Right ventricle myocardium superior (tissue), 1 donor: ENCODE measurements around the gene SOAT2. TPM values are rescaled to one million over a fixed set of nuclear protein-coding genes. Genes with fewer than 3 reads are reported as not detected.

Experiments used
- ATAC-seq: fragments of 200-7000 bp; cut with Tn5 transposase; one replicate; pipeline ENCODE4 v1.9.1; 2020; ENCODE audit warnings: mild to moderate bottlenecking; ENCODE audit not compliant: poor library complexity
- DNase-seq: peaks from one replicate; pipeline ENCODE4 v3.0.0-alpha.2; 2020
- intact Hi-C: fragments of 100-400 bp; cut with DNase I; formaldehyde crosslinking; loops from one replicate; pipeline ENCODE4 v1.11.2; 2022
- total RNA-seq: library from RNA; stranded (reverse); fragmentation: NEBNext Ultra II Directional; extraction: Animal tissue kit (Norgen Biotek cat#: 25700); gene quantifications from one replicate; pipeline ENCODE4 v1.2.1, GENCODE V29; 2021
- donor health status: DM: no; HTN: yes; CAD: no; lungs with severe emphysema.

Gene SOAT2
- total RNA-seq, 1 donor from 2014 or later, result not detected

DNA sequence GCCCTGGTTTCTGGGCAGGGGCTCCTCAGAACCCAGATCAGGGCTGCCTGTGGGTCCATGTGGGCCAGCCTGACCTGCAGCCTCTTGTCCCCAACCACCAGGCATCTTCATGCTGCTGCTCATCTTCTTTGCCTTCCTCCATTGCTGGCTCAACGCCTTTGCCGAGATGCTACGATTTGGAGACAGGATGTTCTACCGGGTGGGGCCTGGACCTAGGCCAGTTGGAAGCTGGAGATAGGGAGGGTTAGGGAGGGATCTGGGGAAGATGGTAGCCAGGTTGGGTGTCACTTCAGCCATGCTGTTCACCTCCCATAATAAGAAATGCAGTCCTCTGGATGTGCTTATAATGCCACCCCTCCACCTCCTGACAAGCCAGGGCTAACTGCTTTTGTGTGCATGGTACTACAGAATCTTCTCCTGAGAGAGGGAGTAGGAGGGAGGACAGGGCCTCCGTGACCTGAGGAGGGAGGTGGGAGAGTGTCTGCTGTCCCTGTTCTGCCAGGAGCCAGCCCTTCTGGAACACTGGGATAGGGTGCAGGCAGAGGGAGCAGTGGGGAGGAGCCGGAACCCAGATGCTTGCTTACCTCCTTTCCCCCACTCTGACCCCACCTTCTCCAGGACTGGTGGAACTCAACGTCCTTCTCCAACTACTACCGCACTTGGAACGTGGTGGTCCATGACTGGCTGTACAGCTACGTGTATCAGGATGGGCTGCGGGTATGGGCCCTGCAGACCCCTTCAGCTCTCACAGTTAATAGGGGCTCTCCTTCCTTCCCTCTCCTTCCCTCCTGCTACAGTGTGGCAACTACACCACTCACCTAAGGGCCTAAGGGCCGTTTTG, 17.6 kb downstream of the SOAT2 start:
- no peak for ATAC-seq
- intact Hi-C loops, result no loop called here
- no peak for DNase-seq

DNA sequence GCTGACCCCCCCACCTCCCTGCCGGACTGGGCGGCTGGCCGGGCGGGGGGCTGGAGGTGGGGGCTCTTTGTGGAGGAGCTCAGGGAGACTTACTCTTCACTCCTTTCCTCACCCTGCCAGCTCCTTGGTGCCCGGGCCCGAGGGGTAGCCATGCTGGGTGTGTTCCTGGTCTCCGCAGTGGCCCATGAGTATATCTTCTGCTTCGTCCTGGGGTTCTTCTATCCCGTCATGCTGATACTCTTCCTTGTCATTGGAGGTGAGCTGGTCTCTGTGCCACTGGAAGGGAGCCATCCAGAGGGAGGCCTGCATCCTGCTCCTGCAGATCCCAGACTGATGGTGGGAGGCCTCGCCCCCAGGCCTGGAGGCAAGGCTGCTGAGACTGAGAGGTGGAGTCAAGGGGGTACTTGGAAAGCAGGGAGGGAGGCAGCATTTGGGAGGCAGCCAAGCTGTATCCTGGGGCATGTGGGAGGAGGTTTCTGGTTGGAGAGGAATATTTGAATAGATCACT, 19.7 kb downstream of the SOAT2 start:
- intact Hi-C loops, result no loop called here
- ATAC-seq (no peak), DNase-seq (no peak)

DNA sequence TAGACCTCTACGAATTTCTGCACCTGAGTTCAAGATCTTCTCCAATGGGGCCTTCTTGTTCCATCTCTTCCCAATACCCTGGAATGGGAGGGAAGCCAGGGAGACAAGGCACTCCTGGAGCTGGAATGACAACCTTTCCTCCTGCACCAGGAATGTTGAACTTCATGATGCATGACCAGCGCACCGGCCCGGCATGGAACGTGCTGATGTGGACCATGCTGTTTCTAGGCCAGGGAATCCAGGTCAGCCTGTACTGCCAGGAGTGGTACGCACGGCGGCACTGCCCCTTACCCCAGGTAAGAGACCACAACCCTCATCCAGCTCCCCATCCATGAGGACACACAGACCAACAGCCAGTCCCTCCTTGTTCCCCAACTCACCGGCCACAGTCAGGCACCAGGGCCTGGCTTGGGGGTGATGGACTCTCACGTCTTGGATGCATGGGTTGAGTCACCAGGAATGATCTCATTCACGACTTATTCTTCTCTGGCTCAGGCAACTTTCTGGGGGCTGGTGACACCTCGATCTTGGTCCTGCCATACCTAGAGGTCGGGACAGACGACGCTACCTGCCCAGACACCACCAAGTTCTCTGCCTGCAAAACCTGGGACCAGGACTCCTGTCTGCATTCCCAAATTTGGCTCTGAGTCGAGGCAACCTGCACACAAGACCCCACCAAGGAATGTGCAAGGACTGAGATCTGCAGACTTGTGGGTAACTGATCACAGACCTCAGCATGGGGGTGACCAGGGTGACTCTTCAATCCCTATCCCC, 20.5 kb downstream of the SOAT2 start:
- DNase-seq (no peak), ATAC-seq (no peak)
- intact Hi-C loops, result no loop called here

DNA sequence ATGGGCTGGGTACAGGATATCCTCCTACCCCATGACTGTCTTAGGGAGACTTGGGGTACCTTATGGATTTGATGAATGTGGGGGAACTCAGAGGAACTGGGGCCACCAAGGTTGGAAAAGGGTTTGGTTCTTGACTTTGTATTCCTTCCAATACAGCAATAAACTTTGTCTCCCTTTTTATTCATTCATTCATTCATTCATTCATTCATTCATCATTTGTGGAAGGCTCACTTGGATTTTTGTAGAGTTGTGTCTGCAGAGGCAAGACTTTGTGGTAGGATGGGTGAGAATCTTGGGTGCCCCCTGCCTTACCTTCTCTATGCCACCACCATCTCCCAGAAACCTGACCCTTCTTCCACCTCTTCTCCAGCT, 21.1 kb downstream of the SOAT2 start:
- ATAC-seq (no peak), DNase-seq (no peak)
- intact Hi-C loops, result no loop called here

DNA sequence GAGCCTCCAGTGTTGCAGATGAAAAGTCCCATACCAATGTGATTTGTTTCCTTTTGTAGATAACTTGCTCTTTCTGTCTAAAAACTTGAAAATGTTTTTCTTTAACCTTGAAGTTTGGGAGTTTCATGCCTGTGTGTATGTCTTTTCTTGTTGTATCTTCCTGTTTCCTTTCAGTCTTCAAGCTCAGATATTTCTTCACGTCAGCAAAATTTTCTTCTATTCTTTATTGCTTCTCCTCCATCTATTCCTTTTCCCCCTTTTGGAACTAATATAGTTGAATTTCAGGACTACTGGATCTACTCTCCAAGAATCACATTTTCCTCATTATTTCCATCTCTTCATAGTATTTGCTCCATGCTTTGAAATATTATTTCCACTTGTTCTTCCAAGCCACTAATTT, 23.9 kb downstream of the SOAT2 start:
- DNase-seq (no peak), ATAC-seq (no peak)
- intact Hi-C loops, result no loop called here

DNA sequence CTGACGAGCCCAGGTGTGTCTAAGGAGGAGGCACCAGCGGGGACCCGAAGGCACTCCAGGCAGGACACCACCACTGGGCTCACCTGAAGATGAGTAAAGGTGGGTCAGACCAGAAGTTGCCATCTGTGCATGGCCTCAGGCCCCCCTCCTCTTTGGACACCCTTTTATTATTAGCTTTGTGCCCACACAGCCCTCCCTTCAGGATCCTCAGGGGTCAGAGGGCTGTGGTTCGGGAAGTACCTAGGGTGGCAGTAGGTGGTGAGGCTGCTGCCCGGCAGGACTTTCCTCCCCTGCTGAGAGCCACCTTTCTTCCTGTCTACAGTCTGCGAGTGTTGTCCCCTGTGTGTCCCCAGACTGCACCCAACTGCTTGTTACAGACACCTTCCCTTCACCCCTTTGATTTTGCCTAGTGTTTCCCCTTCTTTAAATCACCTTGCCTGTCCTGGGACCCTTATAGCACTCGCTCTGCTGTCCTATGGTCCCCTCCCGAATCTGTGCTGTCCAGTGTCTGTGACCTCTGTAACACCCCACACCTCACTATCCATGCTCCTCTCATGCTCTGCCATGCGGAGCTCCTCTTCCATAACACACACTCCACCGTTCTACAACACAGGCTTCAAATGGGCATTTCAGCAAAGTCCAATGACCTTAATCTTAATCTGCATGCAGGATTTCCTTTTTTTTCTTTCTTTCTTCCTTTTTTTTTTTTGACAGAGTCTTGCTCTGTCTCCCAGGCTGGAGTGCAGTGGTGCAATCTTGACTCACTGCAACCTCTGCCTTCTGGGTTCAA, 25.7 kb downstream of the SOAT2 start:
- intact Hi-C loops, result no loop called here
- ATAC-seq, result no peak

DNA sequence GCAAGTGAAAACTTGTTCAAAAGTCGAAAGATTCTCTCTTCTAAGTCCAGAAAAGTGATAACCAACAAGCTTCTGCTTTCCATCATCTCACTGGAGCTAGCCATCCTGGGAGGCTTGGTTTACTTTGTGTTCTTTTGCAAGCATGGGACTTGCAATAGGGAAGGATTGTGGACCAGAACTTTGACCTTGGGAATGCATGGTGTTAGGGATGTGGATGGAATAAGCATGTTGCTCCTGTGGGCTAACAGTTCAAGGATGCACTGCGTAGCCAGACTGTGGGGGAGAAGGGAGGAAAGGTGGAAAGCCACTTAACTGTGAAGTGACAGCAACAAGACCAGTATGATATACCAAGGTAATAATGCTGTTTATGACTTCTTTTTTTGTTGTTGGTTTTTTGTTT, 28.6 kb downstream of the SOAT2 start:
- DNase-seq (no peak), ATAC-seq (no peak)
- intact Hi-C loops, result no loop called here

More for the DNA sequence above, 25.7 kb downstream of the SOAT2 start:
- no peak for DNase-seq

DNA sequence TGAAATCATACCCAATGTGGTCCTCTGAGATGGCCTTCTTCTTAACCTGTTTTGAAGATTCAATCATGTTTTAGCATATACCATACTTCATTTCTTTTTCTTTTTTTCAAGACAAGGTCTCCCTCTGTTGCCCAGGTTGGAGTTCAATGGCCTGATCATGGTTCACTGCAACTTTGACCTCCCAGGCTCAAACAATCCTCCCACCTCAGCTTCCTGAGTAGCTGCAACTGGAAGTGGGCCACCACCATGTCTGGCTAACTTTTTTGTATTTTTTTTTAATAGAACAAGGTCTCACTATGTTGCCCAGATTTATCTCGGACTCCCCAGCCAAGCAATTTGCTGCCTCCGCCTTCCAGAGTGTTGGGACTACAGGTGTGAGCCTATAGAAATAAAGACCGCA, 30.4 kb downstream of the SOAT2 start:
- no peak for ATAC-seq
- DNase-seq, result no peak
- intact Hi-C loops, result no loop called here

DNA sequence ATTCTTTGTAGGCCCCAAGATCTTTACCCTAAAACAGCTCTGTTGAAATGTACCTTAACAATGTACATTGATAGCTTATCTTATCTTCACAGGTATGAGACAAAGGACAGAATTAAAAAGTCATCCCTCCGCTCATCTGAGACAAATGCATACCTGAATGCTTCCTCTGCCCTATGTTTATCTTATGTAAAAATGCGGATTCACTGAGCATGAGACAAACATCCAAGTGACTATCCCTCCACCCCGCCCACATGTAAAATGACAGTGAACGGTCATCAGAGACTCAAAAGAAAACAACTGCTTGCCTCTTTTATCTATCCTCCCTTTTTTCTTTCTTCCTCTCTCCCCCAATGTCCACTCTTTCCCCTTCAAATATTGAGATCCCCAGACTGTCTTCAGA, 40.1 kb downstream of the SOAT2 start:
- intact Hi-C loops, result no loop called here
- no peak for DNase-seq
- ATAC-seq, result no peak

DNA sequence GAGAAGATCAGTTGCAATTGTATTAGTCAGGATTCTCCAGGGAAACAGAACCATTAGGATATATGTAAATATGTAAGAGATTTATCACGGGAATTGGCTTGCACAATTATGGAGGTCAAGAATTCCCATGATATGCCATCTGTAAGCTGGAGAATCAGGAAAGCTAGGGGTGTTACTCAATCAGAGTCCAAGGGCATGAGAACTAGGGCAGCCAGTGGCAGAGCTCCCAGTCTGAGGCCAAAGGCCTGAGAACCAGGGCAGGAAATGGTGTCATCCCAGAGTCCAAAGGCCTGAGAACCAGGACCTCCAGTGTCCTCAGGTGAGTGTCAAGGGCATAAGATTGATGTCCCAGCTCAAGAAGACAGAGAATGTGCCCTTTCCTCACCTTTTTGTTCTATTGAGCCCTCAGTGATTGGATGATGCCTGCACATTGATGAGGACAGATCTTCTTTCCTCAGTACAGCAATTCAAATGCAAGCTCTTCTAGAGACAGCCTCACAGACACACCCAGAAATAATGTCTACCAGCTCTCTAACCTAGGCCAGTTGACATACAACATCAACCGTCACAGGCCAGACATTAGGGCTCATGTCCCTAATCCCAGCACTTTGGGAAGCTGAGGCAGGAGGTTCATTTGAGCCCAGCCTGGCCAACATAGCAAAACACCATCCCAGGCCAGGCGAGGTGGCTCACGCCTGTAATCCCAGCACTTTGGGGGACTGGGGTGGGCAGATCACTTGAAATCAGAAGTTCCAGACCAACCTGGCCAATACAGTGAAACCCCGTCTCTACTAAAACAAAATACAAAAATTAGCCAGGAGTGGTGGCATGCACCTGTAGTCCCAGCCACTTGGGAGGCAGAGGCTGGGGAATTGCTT, 42.3 kb downstream of the SOAT2 start:
- intact Hi-C loops, result no loop called here
- ATAC-seq (no peak), DNase-seq (no peak)

DNA sequence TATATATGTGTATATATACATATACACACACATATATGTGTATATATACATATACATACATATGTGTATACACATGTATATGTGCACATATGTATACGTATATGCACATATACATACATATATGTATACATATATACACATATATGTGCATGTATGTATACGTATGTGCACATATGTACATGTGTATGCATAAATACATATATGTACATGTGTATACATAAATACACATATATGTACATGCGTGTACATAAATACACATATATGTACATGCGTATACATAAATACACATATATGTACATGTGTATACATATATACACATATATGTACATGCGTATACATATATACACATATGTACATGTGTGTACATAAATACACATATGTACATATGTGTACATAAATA, 43.9 kb downstream of the SOAT2 start:
- intact Hi-C loops, result no loop called here
- ATAC-seq (no peak), DNase-seq (no peak)

DNA sequence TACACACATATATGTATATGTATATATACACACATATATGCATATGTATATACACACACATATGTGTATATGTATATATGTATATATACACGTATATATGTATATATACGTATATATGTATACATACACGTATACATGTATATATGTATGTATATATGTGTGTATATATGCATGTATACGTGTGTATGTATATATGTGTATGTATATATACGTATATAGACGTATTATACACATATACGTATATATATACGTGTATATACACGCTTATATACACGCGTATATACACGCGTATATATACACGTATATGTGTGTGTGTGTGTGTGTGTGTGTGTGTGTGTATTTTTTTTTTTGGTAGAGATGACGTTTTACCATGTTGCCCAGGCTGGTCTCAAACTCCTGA, 44.4 kb downstream of the SOAT2 start:
- DNase-seq, result no peak
- no peak for ATAC-seq
- intact Hi-C loops, result no loop called here

DNA sequence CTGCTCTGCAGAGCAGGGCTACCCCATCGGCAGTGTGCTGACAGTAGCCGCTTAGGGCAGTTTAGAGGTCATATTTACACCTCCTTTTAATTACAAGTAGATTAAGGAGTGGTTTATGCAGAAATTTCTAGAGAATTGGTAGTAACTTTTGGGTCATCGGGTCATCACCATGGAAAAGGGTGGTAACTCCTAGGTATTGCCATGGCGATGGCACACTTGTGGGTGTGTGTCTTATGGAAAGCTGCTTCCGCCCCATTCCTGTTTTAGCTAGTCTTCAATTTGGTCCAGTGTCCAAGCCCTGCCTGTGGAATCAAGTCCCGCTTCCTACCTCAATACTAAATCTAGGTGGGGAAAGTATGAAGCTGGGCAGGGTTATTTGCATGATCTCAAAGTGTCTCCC, 47.8 kb downstream of the SOAT2 start:
- no peak for ATAC-seq
- intact Hi-C loops, result no loop called here
- DNase-seq, result no peak

DNA sequence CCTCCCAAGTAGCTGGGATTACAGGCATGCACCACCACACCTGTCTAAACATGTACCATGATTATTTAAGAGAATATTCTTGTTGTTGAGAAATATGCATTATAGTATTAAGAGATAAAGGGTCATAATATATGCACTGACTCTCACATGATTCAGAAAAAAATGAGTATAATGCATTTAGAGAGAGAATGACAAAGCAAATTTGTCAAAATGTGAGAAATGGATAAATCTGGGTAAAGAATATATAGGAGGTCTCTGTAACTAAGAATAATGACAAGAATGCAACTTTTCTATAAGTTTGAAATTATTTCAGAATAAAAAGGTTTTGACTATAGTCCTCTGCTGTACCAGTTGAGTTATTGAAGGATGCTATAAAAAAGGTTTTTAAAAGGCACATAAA, 49.1 kb downstream of the SOAT2 start:
- DNase-seq (no peak), ATAC-seq (no peak)
- intact Hi-C loops, result no loop called here

DNA sequence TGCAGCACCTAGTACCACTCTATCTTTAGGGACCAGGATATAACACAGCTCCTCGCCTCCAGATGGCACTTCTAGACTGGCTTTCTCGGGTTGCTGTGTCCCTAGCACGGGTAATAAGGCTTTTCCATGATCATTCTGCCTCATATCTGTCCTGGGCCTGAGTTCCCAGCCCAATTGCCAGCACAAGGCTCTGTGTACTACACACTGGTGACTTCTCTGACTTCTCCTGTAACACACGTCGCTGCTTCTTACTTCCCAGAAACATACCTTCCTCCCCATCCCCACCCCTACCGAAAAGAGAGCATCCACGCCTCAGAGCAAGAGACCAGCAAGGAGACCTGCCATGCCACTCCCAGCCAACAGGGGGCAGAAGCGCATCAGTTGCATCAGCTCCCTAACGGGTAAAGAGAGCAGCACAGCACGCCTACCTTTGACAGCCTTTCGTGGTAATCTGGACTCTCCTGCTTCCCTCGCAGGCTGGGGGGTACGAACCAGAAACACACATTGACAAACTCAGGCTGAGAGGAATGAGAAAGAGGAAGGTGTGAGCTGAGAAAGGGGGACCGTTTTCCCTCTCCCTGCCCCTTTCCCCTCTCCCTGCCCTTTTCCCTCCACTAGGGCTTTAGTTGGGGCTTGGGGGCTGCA, 56.0 kb downstream of the SOAT2 start:
- DNase-seq, result peak; percentile 91
- intact Hi-C loops, result loop anchor here (1.0 kb wide), 1 partner anchor 38 kb away; no protein-coding TSS in a partner anchor
- peak; percentile 87 for ATAC-seq

DNA sequence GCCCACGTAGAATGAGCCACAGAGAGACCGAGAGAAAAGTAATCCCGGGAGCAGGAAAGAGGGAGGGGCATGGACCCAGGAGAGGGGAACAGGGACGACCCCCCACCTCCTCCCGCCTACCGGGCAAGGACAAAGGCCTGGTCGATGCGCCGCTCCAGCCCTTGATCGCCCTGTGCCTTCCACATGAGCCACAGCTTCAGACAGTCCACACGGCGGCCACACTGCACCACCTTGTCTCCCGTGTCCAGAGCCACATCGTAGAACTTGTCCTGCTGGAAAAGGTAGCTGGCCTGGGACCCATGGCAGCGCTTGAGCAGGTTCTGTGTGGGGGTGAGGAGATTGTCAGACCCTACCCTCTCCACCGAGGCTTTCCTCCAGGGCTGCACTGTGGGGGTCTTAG, 56.7 kb downstream of the SOAT2 start:
- no peak for ATAC-seq
- intact Hi-C loops, result loop anchor here (1.0 kb wide), 1 partner anchor 37 kb away; no protein-coding TSS in a partner anchor
- DNase-seq, result no peak

DNA sequence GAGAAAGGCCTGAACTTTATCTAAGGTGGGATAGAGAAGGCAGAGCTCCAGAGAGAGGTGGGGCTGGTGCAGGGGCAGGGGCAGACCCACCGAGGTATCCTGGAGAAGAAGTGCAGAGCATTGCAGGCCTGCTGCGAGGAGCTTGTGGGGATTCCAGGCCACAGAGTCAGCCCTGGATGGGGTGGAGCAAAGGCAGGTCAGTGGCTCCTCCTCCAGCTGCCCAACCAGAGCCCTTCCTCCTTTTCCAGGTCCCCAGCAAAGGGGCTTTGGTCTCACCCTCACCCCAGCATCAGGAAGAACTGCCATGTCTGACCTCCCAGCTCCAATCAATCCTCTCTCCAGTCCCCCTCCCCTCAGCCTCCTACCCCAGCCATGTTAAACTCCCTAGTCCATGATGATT, 57.4 kb downstream of the SOAT2 start:
- intact Hi-C loops, result no loop called here
- DNase-seq, result no peak
- no peak for ATAC-seq
